ENCODE measurements around the gene GABARAP. TPM values are rescaled to one million over a fixed set of nuclear protein-coding genes. Genes with fewer than 3 reads are reported as not detected.

The GABARAP gene
- total RNA-seq (324 TPM), polyA plus RNA-seq (ENCODE audit: insufficient read depth in 1 of 8, insufficient read length in 8 of 8, low replicate concordance in 1 of 8) (100 to 1,000 TPM; 308 to 363 (median 333) TPM)
- long read RNA-seq, donor 1, transcript GABARAP-201 (4 exons, 1,634 nt) = major isoform, 101 of 107 reads
- long read RNA-seq, donor 1, partial matches to known transcripts = 0 of 107 reads
- long read RNA-seq, donor 1, other reads (novel, unspliced or antisense) = 0 of 107 reads
- long read RNA-seq, donor 2, transcript GABARAP-201 (4 exons, 1,634 nt) = major isoform, 24 of 50 reads
- long read RNA-seq, donor 2, partial matches to known transcripts = 23 of 50 reads
- long read RNA-seq, donor 2, other reads (novel, unspliced or antisense) = 0 of 50 reads
- long read RNA-seq, donor 3, transcript GABARAP-201 (4 exons, 1,634 nt) = major isoform, 204 of 215 reads
- long read RNA-seq, donor 3, transcript GABARAP-204 (3 exons, 837 nt) = minor isoform, 5 of 215 reads
- long read RNA-seq, donor 3, partial matches to known transcripts = 0 of 215 reads
- long read RNA-seq, donor 3, other reads (novel, unspliced or antisense) = 0 of 215 reads
- long read RNA-seq, donor 4, transcript GABARAP-201 (4 exons, 1,634 nt) = major isoform, 167 of 183 reads
- long read RNA-seq, donor 4, transcript GABARAP-205 (3 exons, 476 nt) = minor isoform, 10 of 183 reads
- long read RNA-seq, donor 4, partial matches to known transcripts = 0 of 183 reads
- long read RNA-seq, donor 4, other reads (novel, unspliced or antisense) = 0 of 183 reads
- long read RNA-seq, donor 5, transcript GABARAP-204 (3 exons, 837 nt) = minor isoform, 12 of 564 reads
- long read RNA-seq, donor 5, transcript GABARAP-205 (3 exons, 476 nt) = minor isoform, 11 of 564 reads
- long read RNA-seq, donor 5, transcript GABARAP-201 (4 exons, 1,634 nt) = major isoform, 531 of 564 reads
- long read RNA-seq, donor 5, partial matches to known transcripts = 7 of 564 reads
- long read RNA-seq, donor 5, other reads (novel, unspliced or antisense) = 0 of 564 reads
- long read RNA-seq, donor 6, transcript GABARAP-204 (3 exons, 837 nt) = minor isoform, 14 of 419 reads
- long read RNA-seq, donor 6, transcript GABARAP-201 (4 exons, 1,634 nt) = major isoform, 393 of 419 reads
- long read RNA-seq, donor 6, transcript GABARAP-205 (3 exons, 476 nt) = minor isoform, 7 of 419 reads
- long read RNA-seq, donor 6, partial matches to known transcripts = 0 of 419 reads
- long read RNA-seq, donor 6, other reads (novel, unspliced or antisense) = 0 of 419 reads
- long read RNA-seq, donor 7, transcript GABARAP-201 (4 exons, 1,634 nt) = major isoform, 315 of 336 reads
- long read RNA-seq, donor 7, transcript GABARAP-204 (3 exons, 837 nt) = minor isoform, 14 of 336 reads
- long read RNA-seq, donor 7, partial matches to known transcripts = 0 of 336 reads
- long read RNA-seq, donor 7, other reads (novel, unspliced or antisense) = 0 of 336 reads
- long read RNA-seq, donor 8, transcript GABARAP-201 (4 exons, 1,634 nt) = major isoform, 201 of 212 reads
- long read RNA-seq, donor 8, transcript GABARAP-204 (3 exons, 837 nt) = minor isoform, 5 of 212 reads
- long read RNA-seq, donor 8, partial matches to known transcripts = 0 of 212 reads
- long read RNA-seq, donor 8, other reads (novel, unspliced or antisense) = 0 of 212 reads
- long read RNA-seq, donor 9, transcript GABARAP-201 (4 exons, 1,634 nt) = major isoform, 184 of 193 reads
- long read RNA-seq, donor 9, partial matches to known transcripts = 0 of 193 reads
- long read RNA-seq, donor 9, other reads (novel, unspliced or antisense) = 0 of 193 reads
- long read RNA-seq, donor 10, transcript GABARAP-204 (3 exons, 837 nt) = minor isoform, 5 of 334 reads
- long read RNA-seq, donor 10, transcript GABARAP-201 (4 exons, 1,634 nt) = major isoform, 326 of 334 reads
- long read RNA-seq, donor 10, partial matches to known transcripts = 0 of 334 reads
- long read RNA-seq, donor 10, other reads (novel, unspliced or antisense) = 0 of 334 reads
- long read RNA-seq, donor 11, transcript GABARAP-204 (3 exons, 837 nt) = minor isoform, 8 of 248 reads
- long read RNA-seq, donor 11, transcript GABARAP-201 (4 exons, 1,634 nt) = major isoform, 237 of 248 reads
- long read RNA-seq, donor 11, partial matches to known transcripts = 0 of 248 reads
- long read RNA-seq, donor 11, other reads (novel, unspliced or antisense) = 0 of 248 reads

DNA sequence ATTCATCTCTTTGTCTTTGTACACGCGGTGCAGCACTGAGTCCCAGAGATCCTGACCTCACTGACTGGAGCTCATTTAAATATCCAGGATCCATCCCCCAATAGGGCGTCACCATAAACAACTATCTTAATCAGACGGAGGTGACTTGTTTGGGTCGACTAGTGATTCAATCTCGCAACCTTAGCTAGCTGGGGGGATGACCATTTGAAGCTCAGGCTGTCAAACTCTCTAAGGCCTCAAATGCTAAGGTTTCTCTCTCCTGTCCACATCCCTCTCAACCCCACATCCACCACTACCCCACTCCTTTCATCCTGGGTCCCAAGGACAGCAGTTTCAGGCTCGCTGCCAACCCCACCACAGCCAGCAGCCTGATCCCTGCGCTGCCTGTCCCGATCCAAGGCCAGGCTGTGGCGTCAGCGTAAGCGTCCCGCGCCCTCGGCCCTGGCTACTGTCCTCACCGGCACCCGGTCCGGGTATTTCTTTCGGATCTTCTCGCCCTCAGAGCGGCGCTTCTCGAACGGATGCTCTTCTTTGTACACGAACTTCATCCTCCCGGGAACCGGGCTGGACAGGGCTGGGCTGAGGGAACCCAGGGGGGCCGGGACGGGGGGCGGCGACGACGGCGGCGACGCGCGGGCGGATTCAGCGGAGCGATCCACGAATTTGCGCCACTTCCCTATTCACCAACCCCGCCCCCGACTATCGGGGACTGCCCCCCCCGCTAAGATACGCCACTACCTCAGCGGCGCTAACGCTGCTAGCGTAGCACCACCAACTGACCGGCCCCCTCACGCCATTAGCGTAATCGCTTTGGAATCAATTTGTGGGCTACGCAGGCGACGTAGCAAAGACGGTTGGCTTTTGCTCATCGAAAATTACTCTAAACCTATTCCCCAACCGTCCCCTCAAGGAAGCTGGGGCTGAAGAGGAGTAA lies at the start of gene GABARAP:
Gene GABARAP, minus strand, starts transcription at position 667 of the 934 bp plus-strand sequence. Its CDS starts 119 bp downstream, at position 548.
- Histone ChIP-seq H3K4me1 (ENCODE audit: control insufficient read depth, insufficient read depth, low read length) (peaks cover 36% of the 10 kb centered on the region), H3K36me3 (ENCODE audit: control insufficient read depth, insufficient read depth, low read length) (peaks cover 46% of the 10 kb centered on the region), H3K27me3 (ENCODE audit: control insufficient read depth, insufficient read depth, low read length) (no peaks in the 10 kb centered on the region), H3K27ac (ENCODE audit: low read length) (peak within 1 kb of the TSS; percentile 100), H3K9me3 (replicated peaks; ENCODE audit: control insufficient read depth, low read depth, low read length) (no peaks in the 10 kb centered on the region), H3K4me3 (ENCODE audit: low read length) (peak within 1 kb of the TSS; percentile 85)
- peak; percentile 98 for DNase-seq
- 0% methylated on average over 51 of the region's 62 CpGs for WGBS (ENCODE audit: insufficient coverage)

DNA sequence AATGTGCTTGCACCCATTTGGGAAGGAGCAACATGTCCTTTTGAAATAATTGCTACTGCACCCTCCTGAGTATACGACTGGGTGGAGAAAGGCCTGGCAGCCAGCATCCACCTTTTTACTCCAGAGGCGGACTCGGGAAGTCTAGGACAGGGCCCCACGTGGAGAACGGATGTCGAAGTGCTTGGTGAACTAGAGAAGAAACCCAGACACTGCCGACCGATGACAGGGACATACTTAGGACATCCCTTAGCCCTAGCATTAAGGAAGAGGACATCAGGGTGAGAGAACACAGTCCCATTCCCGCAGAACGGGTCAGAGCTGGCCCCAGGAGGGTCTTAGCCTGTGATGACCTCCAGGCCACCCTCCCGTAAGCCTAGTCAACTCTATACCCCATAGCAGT lies 48.4 kb upstream of the GABARAP start:
- no peak overlapping the region for H3K27ac ChIP-seq (ENCODE audit: low read length)
- H3K9me3 ChIP-seq (replicated peaks; ENCODE audit: control insufficient read depth, low read depth, low read length) = no peaks in the 10 kb centered on the region
- WGBS (ENCODE audit: insufficient coverage) = 64% methylated on average over 9 of the region's 11 CpGs
- no peak overlapping the region for H3K4me3 ChIP-seq (ENCODE audit: low read length)
- peaks cover 67% of the 10 kb centered on the region for H3K27me3 ChIP-seq (ENCODE audit: control insufficient read depth, insufficient read depth, low read length)
- H3K36me3 ChIP-seq (ENCODE audit: control insufficient read depth, insufficient read depth, low read length) = peaks cover 6% of the 10 kb centered on the region
- H3K4me1 ChIP-seq (ENCODE audit: control insufficient read depth, insufficient read depth, low read length) = peaks cover 36% of the 10 kb centered on the region
- no peak for DNase-seq

GRCh38 chr17:7290166-7290565 lies 47.9 kb upstream of the GABARAP start:
- Histone ChIP-seq H3K36me3 (ENCODE audit: control insufficient read depth, insufficient read depth, low read length) (peaks cover 11% of the 10 kb centered on the region), H3K9me3 (replicated peaks; ENCODE audit: control insufficient read depth, low read depth, low read length) (no peaks in the 10 kb centered on the region), H3K4me3 (ENCODE audit: low read length) (no peak overlapping the region), H3K27ac (ENCODE audit: low read length) (no peak overlapping the region), H3K27me3 (ENCODE audit: control insufficient read depth, insufficient read depth, low read length) (peaks cover 62% of the 10 kb centered on the region), H3K4me1 (ENCODE audit: control insufficient read depth, insufficient read depth, low read length) (peaks cover 33% of the 10 kb centered on the region)
- 95% methylated on average over 9 of the region's 19 CpGs for WGBS (ENCODE audit: insufficient coverage)
- no peak for DNase-seq

DNA sequence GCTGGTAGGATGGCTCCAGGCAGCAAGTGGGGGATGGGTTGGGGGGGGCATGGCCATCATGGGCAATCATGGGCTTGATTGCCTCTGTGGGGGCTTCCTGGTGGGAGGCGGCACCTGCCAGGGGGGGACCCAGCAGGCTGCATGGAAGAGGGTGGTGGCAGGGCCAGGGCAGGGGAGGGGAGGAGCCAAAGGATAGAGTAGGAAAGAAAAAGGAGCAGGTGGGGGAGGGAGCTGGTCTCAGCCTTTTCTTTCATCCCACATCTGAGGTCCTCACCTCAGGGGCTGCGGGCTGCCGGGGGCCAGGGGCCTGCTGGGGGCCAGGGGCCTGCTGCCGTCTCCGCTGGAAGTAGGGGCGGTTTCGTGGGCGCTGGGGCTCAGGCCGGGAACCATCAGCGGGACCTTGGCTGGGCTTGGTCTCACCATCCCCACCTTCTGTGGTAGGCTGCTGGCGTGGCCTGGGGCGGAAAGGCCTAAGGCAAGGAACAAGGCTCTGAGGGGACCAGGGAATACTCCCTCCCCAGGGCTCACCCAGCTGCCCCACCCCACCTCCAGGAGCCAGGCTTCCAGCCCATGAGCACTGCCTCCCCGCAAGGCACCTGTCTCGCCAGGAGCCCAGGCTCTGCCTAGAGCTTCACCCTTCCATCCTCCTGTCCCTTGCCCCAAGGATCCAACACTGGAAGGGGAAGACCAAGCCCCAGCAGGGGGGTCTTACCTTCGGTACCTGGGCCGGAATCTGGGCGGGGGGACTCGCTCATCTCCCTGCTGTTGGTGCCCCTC lies 47.2 kb upstream of the GABARAP start:
- DNase-seq = no peak
- peaks cover 18% of the 10 kb centered on the region for H3K36me3 ChIP-seq (ENCODE audit: control insufficient read depth, insufficient read depth, low read length)
- no peak overlapping the region for H3K4me3 ChIP-seq (ENCODE audit: low read length)
- H3K4me1 ChIP-seq (ENCODE audit: control insufficient read depth, insufficient read depth, low read length) = peaks cover 28% of the 10 kb centered on the region
- no peak overlapping the region for H3K27ac ChIP-seq (ENCODE audit: low read length)
- H3K27me3 ChIP-seq (ENCODE audit: control insufficient read depth, insufficient read depth, low read length) = peaks cover 56% of the 10 kb centered on the region
- no peaks in the 10 kb centered on the region for H3K9me3 ChIP-seq (replicated peaks; ENCODE audit: control insufficient read depth, low read depth, low read length)
- 80% methylated on average over 15 of the region's 18 CpGs for WGBS (ENCODE audit: insufficient coverage)

GRCh38 chr17:7285679-7286078 lies 43.4 kb upstream of the GABARAP start:
- Histone ChIP-seq H3K9me3 (replicated peaks; ENCODE audit: control insufficient read depth, low read depth, low read length) (no peaks in the 10 kb centered on the region), H3K27ac (ENCODE audit: low read length) (no peak overlapping the region), H3K4me3 (ENCODE audit: low read length) (no peak overlapping the region), H3K4me1 (ENCODE audit: control insufficient read depth, insufficient read depth, low read length) (peaks cover 29% of the 10 kb centered on the region), H3K36me3 (ENCODE audit: control insufficient read depth, insufficient read depth, low read length) (peaks cover 28% of the 10 kb centered on the region), H3K27me3 (ENCODE audit: control insufficient read depth, insufficient read depth, low read length) (peaks cover 52% of the 10 kb centered on the region)
- WGBS (ENCODE audit: insufficient coverage) = 83% methylated on average over 9 of the region's 12 CpGs
- no peak for DNase-seq

DNA sequence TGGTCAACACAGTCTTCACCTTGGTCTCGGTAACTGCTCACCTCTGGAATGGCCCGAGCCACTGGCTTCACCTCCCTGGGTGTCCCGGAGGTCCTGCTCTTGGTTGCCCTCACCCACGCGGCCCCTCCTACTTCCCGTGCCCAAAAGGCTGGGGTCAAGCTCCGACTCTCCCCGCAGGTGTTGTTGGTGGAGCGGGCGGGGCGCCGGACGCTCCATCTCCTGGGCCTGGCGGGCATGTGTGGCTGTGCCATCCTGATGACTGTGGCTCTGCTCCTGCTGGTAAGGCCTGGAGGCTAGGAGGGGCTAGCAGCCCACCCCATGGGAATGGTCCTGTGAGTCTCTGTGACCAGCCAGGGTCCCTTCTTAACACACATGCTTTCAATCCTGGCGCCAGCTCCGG lies 42.7 kb upstream of the GABARAP start:
- DNase-seq = no peak
- Histone ChIP-seq H3K4me3 (ENCODE audit: low read length) (no peak overlapping the region), H3K27me3 (ENCODE audit: control insufficient read depth, insufficient read depth, low read length) (peaks cover 45% of the 10 kb centered on the region), H3K9me3 (replicated peaks; ENCODE audit: control insufficient read depth, low read depth, low read length) (no peaks in the 10 kb centered on the region), H3K36me3 (ENCODE audit: control insufficient read depth, insufficient read depth, low read length) (peaks cover 28% of the 10 kb centered on the region), H3K27ac (ENCODE audit: low read length) (no peak overlapping the region), H3K4me1 (ENCODE audit: control insufficient read depth, insufficient read depth, low read length) (peaks cover 30% of the 10 kb centered on the region)
- WGBS (ENCODE audit: insufficient coverage) = 92% methylated on average over 14 of the region's 16 CpGs

DNA sequence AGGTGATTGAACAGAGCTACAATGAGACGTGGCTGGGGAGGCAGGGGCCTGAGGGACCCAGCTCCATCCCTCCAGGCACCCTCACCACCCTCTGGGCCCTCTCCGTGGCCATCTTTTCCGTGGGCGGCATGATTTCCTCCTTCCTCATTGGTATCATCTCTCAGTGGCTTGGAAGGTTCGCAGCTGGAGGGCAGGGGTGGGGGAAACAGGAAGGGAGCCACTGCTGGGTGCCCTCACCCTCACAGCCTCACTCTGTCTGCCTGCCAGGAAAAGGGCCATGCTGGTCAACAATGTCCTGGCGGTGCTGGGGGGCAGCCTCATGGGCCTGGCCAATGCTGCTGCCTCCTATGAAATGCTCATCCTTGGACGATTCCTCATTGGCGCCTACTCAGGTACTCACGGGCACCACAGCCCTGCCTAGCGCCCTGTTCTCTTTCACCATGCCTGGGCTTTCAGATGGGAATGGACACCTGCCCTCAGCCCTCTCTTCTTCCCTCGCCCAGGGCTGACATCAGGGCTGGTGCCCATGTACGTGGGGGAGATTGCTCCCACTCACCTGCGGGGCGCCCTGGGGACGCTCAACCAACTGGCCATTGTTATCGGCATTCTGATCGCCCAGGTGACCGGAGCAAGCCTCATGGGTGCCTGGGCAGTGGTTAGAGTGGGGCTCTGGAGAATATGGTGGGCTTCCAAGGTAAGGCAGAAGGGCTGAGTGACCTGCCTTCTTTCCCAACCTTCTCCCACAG lies 41.4 kb upstream of the GABARAP start:
- Histone ChIP-seq H3K27ac (ENCODE audit: low read length) (no peak overlapping the region), H3K4me3 (ENCODE audit: low read length) (no peak overlapping the region), H3K27me3 (ENCODE audit: control insufficient read depth, insufficient read depth, low read length) (peaks cover 39% of the 10 kb centered on the region), H3K4me1 (ENCODE audit: control insufficient read depth, insufficient read depth, low read length) (peaks cover 30% of the 10 kb centered on the region), H3K36me3 (ENCODE audit: control insufficient read depth, insufficient read depth, low read length) (peaks cover 28% of the 10 kb centered on the region), H3K9me3 (replicated peaks; ENCODE audit: control insufficient read depth, low read depth, low read length) (no peaks in the 10 kb centered on the region)
- WGBS (ENCODE audit: insufficient coverage) = 80% methylated on average over 8 of the region's 18 CpGs
- DNase-seq = no peak

All from muscle of leg (tissue), 16 donors.